IMR-90 (cell line): ENCODE measurements around the gene TCEAL5. TPM values are rescaled to one million over a fixed set of nuclear protein-coding genes. Genes with fewer than 3 reads are reported as not detected.

Experiments
- ATAC-seq: fragments of 200-7000 bp; cut with Tn5 transposase; 2 replicates; pipeline ENCODE4 v1.9.1; 2020; ENCODE audit warnings: low read depth, mild to moderate bottlenecking, moderate library complexity
- BruUV-seq: library from RNA; stranded (reverse); fragments of 400-500 nt; replicated peaks from 2 replicates; lab custom pipeline; 2021; lab: Mats Ljungman, UMichigan
- CTCF ChIA-PET: fragments of 300-600 bp; formaldehyde crosslinking; extraction: SDS; loops from one replicate; lab custom pipeline; 2021; ENCODE audit warnings: antibody characterized with exemption; lab: Yijun Ruan, JAX
- POLR2A ChIA-PET: fragments of 300-600 bp; sonication (Branson Sonifier 250); formaldehyde crosslinking; loops from one replicate; lab custom pipeline; 2022; ENCODE audit warnings: antibody characterized with exemption; ENCODE audit not compliant: unreplicated experiment; lab: Charles Lee
- DNase-seq: peaks from one replicate; pipeline ENCODE4 v3.0.0; 2013
- H2AFZ ChIP-seq: replicated peaks from 2 replicates; pipeline ENCODE3; 2013; ENCODE audit warnings: low read length, mild to moderate bottlenecking; ENCODE audit not compliant: poor library complexity
- H2AK5ac ChIP-seq: 2 replicates; pipeline ENCODE4 v1.6.1; 2013; ENCODE audit warnings: low read depth, low read length, inconsistent platforms
- H2AK9ac ChIP-seq: replicated peaks from 2 replicates; pipeline ENCODE3; 2013; ENCODE audit warnings: mild to moderate bottlenecking, low read depth, low read length, moderate library complexity; ENCODE audit not compliant: poor library complexity
- H2BK120ac ChIP-seq: 2 replicates; pipeline ENCODE4 v1.6.1; 2013; ENCODE audit warnings: low read depth, low read length, inconsistent platforms
- H2BK15ac ChIP-seq: 3 replicates; pipeline ENCODE4 v1.6.1; 2013; ENCODE audit warnings: low read depth, low read length, inconsistent platforms
- H2BK20ac ChIP-seq: 2 replicates; pipeline ENCODE4 v1.6.1; 2013; ENCODE audit warnings: low read depth, mild to moderate bottlenecking, inconsistent platforms, low read length, moderate library complexity
- H2BK5ac ChIP-seq: 2 replicates; pipeline ENCODE4 v1.6.1; 2013; ENCODE audit warnings: mild to moderate bottlenecking, low read depth, low read length, inconsistent platforms; ENCODE audit not compliant: poor library complexity, severe bottlenecking
- H3K14ac ChIP-seq: replicated peaks from 2 replicates; pipeline ENCODE4 v1.6.1; 2013; ENCODE audit warnings: low read depth, low read length, inconsistent platforms
- H3K18ac ChIP-seq: 2 replicates; pipeline ENCODE4 v1.6.1; 2013; ENCODE audit warnings: low read depth, low read length, control low read depth
- H3K23ac ChIP-seq: 2 replicates; pipeline ENCODE4 v1.6.1; 2013; ENCODE audit warnings: low read depth, low read length, inconsistent platforms
- H3K27ac ChIP-seq: 2 replicates; pipeline ENCODE4 v1.5.1; 2013; ENCODE audit warnings: mild to moderate bottlenecking, control low read depth, low read length; ENCODE audit not compliant: insufficient read depth
- H3K27me3 ChIP-seq: 2 replicates; pipeline ENCODE4 v1.6.1; 2013; ENCODE audit warnings: low read length; ENCODE audit not compliant: control insufficient read depth, insufficient read depth
- H3K36me3 ChIP-seq: 2 replicates; pipeline ENCODE4 v1.6.1; 2013; ENCODE audit warnings: low read length, mixed read lengths; ENCODE audit not compliant: control insufficient read depth, insufficient read depth
- H3K4ac ChIP-seq: 2 replicates; pipeline ENCODE4 v1.6.1; 2013; ENCODE audit warnings: low read depth, low read length, inconsistent platforms
- H3K4me1 ChIP-seq: 2 replicates; pipeline ENCODE4 v1.6.1; 2013; ENCODE audit warnings: low read length, mixed read lengths; ENCODE audit not compliant: control insufficient read depth, insufficient read depth
- H3K4me2 ChIP-seq: 2 replicates; pipeline ENCODE4 v1.6.1; 2013; ENCODE audit warnings: low read depth, mild to moderate bottlenecking, control low read depth, low read length, moderate library complexity
- H3K4me3 ChIP-seq: 2 replicates; pipeline ENCODE4 v1.5.1; 2013; ENCODE audit warnings: low read depth, mild to moderate bottlenecking, control low read depth, low read length, moderate library complexity; ENCODE audit not compliant: insufficient read depth
- H3K56ac ChIP-seq: 2 replicates; pipeline ENCODE4 v1.6.1; 2013; ENCODE audit warnings: low read length, inconsistent platforms; ENCODE audit not compliant: insufficient read depth; ENCODE audit errors: extremely low read depth
- H3K79me1 ChIP-seq, 2 experiments: 2 replicates each; pipeline ENCODE4 v1.6.1; 2013; ENCODE audit warnings: low read length in 2 of 2, inconsistent platforms in 1 of 2, low read depth in 1 of 2
- H3K9ac ChIP-seq: 2 replicates; pipeline ENCODE4 v1.6.1; 2013; ENCODE audit warnings: low read depth, low read length, control low read depth
- H3K9me1 ChIP-seq: 2 replicates; pipeline ENCODE4 v1.6.1; 2013; ENCODE audit warnings: low read length, inconsistent platforms; ENCODE audit not compliant: insufficient read depth
- H3K9me3 ChIP-seq: 2 replicates; pipeline ENCODE4 v1.6.1; 2013; ENCODE audit warnings: low read length; ENCODE audit not compliant: control insufficient read depth, insufficient read depth
- H4K20me1 ChIP-seq: 2 replicates; pipeline ENCODE4 v1.6.1; 2013; ENCODE audit warnings: low read length, inconsistent platforms; ENCODE audit not compliant: insufficient read depth
- H4K5ac ChIP-seq: 2 replicates; pipeline ENCODE4 v1.6.1; 2013; ENCODE audit warnings: mild to moderate bottlenecking, low read depth, low read length, control low read depth
- H4K8ac ChIP-seq, 2 experiments: 2 replicates each; pipeline ENCODE4 v1.6.1; 2013; ENCODE audit warnings: low read depth in 2 of 2, low read length in 2 of 2, control low read depth in 1 of 2, inconsistent platforms in 1 of 2
- H4K91ac ChIP-seq: 2 replicates; pipeline ENCODE4 v1.6.1; 2013; ENCODE audit warnings: low read depth, low read length, inconsistent platforms; ENCODE audit not compliant: insufficient read depth
- BHLHE40 ChIP-seq: fragments of 150-350 bp; IDR thresholded peaks from 2 replicates; pipeline ENCODE4 v1.6.1; 2016; ENCODE audit warnings: mild to moderate bottlenecking, low read depth, low read length
- CEBPB ChIP-seq: IDR thresholded peaks from 2 replicates; pipeline ENCODE4 v1.6.1; 2012; ENCODE audit warnings: low read depth, low read length, improper control_type of control experiment
- CHD1 ChIP-seq: IDR thresholded peaks from 2 replicates; pipeline ENCODE4 v1.6.1; 2012; ENCODE audit warnings: low read depth, low read length, improper control_type of control experiment
- FOS ChIP-seq: fragments of 150-350 bp; IDR thresholded peaks from 2 replicates; pipeline ENCODE4 v1.6.1; 2016; ENCODE audit warnings: low read depth, low read length
- MAZ ChIP-seq: IDR thresholded peaks from 2 replicates; pipeline ENCODE4 v1.6.1; 2012; ENCODE audit warnings: low read depth, mild to moderate bottlenecking, low read length, improper control_type of control experiment, moderate library complexity, borderline replicate concordance
- POLR2A ChIP-seq: IDR thresholded peaks from 2 replicates; pipeline ENCODE4 v1.6.1; 2012; ENCODE audit warnings: mild to moderate bottlenecking, low read depth, low read length
- RCOR1 ChIP-seq: IDR thresholded peaks from 2 replicates; pipeline ENCODE4 v1.6.1; 2012; ENCODE audit warnings: mild to moderate bottlenecking, low read length, improper control_type of control experiment; ENCODE audit not compliant: insufficient replicate concordance
- RFX5 ChIP-seq: IDR thresholded peaks from 2 replicates; pipeline ENCODE4 v1.8.0; 2012; ENCODE audit warnings: low read depth, mild to moderate bottlenecking, low read length, moderate library complexity
- WGBS, 2 experiments: methylation state at CpG; one replicate each; pipeline versions ENCODE4 v1.1.5 to v1.1.7; 2013; ENCODE audit warnings: missing lambda C conversion rate in 2 of 2; ENCODE audit not compliant: insufficient read length in 1 of 2; ENCODE audit errors: extremely low coverage in 2 of 2; 5-methylcytosine and 5-hydroxymethylcytosine counted together
- dilution Hi-C: fragments of 300-500 bp; cut with HindIII; formaldehyde crosslinking; loops from one replicate; pipeline ENCODE4 v1.14.3; 2018; ENCODE audit warnings: low sequenced_read_pairs; ENCODE audit not compliant: unreplicated experiment
- in situ Hi-C: fragments of 300-500 bp; cut with MboI; formaldehyde crosslinking; loops from 3 replicates; pipeline ENCODE4 v1.14.3; 2019; ENCODE audit warnings: low sequenced_read_pairs, inconsistent platforms, mixed read lengths
- intact Hi-C: fragments of 100-400 bp; cut with micrococcal nuclease; formaldehyde crosslinking; loops from 2 replicates; pipeline ENCODE4 v1.10.0; 2022
- polyA plus RNA-seq, 3 experiments: library from polyadenylated mRNA; depleted of rRNA; stranded (reverse); fragments of >200 nt; gene quantifications; 2 replicates each; pipeline ENCODE4 v1.2.3, GENCODE V29; 2012; ENCODE audit warnings: low replicate concordance in 1 of 3
- total RNA-seq: library from RNA; depleted of rRNA; stranded (reverse); fragments of >200 nt; gene quantifications from 2 replicates; pipeline ENCODE4 v1.2.3, GENCODE V29; 2012
- TF ChIP-seq, protein P1 (sequence below): fragments of 150-350 bp; IDR thresholded peaks from 2 replicates; pipeline ENCODE4 v1.6.1; 2017; ENCODE audit warnings: mild to moderate bottlenecking, antibody characterized with exemption, low read length, low read depth
- TF ChIP-seq, protein P2 (sequence below): fragments of 150-350 bp; IDR thresholded peaks from 2 replicates; pipeline ENCODE4 v1.6.1; 2016; ENCODE audit warnings: low read depth, mild to moderate bottlenecking, low read length, moderate library complexity, borderline replicate concordance

The TCEAL5 gene
- total and polyA plus RNA-seq, 2 of the 4 experiments (the other 2 are of a cell fraction): not detected

DNA sequence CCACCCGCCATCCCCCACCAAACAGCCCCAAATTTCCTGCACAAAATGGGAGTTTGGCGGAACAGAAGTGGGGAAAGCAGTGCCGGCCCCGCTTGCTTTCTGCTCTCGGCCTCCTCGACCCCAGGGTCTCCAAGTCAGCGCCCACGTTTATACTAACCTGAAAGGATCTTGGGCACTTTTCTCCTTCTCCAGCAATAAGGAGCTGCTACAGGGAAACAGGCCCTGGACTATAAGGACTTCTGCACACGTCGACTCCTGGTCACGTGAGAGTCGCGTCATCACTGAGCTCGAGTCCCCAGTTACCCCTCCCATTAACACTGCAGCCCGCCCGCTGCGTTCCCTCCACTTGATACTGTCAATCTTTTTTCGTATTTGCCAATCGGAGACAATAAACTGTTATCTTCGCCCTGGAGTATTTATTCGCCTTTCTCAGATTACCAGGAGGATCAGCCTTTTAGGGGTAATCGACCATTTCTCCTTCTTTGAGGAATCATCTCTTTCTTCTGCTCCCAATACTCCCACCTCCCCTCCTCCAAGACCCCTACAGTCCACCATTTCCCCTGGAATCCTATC lies 21.5 kb downstream of the TCEAL5 start, which contains the start of gene TCEAL8:
Gene TCEAL8 (minus strand): TSS at position 235 of the 573 bp plus-strand sequence. CDS start 1,176 bp downstream, outside the sequence.
- intact Hi-C loops (loop anchor here (1.0 kb wide), 1 partner anchor 209 kb away; no protein-coding TSS in a partner anchor), in situ Hi-C loops (no loop called here), dilution Hi-C loops (no loop called here)
- H2BK20ac ChIP-seq: peak within 1 kb of the TSS; percentile 52; the same call in 1 of the 2 replicates
- peak within 1 kb of the TSS; percentile 89 for H3K27ac ChIP-seq
- no peak within 1 kb of the TSS for H2BK15ac ChIP-seq
- DNase-seq (peak; percentile 74), ATAC-seq (peak; percentile 88)
- H2BK120ac ChIP-seq: peak within 1 kb of the TSS; percentile 11
- H3K56ac ChIP-seq: peak within 1 kb of the TSS; percentile 87
- peak within 1 kb of the TSS; percentile 91 for H3K4me2 ChIP-seq
- no peak for TF ChIP-seq FOS
- peak; percentile 27; the same call in 1 of the 2 replicates for TF ChIP-seq MAZ
- no peak for TF ChIP-seq CHD1
- no peak for TF ChIP-seq CEBPB
- no peak for TF ChIP-seq RCOR1
- TF ChIP-seq, protein P1, sequence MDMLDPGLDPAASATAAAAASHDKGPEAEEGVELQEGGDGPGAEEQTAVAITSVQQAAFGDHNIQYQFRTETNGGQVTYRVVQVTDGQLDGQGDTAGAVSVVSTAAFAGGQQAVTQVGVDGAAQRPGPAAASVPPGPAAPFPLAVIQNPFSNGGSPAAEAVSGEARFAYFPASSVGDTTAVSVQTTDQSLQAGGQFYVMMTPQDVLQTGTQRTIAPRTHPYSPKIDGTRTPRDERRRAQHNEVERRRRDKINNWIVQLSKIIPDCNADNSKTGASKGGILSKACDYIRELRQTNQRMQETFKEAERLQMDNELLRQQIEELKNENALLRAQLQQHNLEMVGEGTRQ: peak; percentile 83
- TF ChIP-seq RFX5: no peak
- TF ChIP-seq, protein P2, sequence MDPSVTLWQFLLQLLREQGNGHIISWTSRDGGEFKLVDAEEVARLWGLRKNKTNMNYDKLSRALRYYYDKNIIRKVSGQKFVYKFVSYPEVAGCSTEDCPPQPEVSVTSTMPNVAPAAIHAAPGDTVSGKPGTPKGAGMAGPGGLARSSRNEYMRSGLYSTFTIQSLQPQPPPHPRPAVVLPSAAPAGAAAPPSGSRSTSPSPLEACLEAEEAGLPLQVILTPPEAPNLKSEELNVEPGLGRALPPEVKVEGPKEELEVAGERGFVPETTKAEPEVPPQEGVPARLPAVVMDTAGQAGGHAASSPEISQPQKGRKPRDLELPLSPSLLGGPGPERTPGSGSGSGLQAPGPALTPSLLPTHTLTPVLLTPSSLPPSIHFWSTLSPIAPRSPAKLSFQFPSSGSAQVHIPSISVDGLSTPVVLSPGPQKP: no peak
- TF ChIP-seq BHLHE40: peak; percentile 63; the same call in 1 of the 2 replicates
- no peak; the same call in 1 of the 2 replicates for TF ChIP-seq POLR2A
- peak within 1 kb of the TSS; percentile 42; the same call in 1 of the 2 replicates for H3K23ac ChIP-seq
- peak within 1 kb of the TSS; percentile 63 for H3K14ac ChIP-seq
- H3K4ac ChIP-seq: peak within 1 kb of the TSS; percentile 84
- H4K91ac ChIP-seq: peak within 1 kb of the TSS; percentile 48
- BruUV-seq: no TSS peak
- H2BK5ac ChIP-seq: peak within 1 kb of the TSS; percentile 73
- POLR2A ChIA-PET: interaction anchor here (0.6 kb wide), 1 partner anchor 12 kb away, joined by 4 read pairs; no protein-coding TSS in a partner anchor
- H3K27me3 ChIP-seq: peaks cover 12% of the 10 kb centered on the region
- H3K18ac ChIP-seq: peak within 1 kb of the TSS; percentile 74
- H2AK9ac ChIP-seq: peak within 1 kb of the TSS; percentile 90
- H3K4me1 ChIP-seq: no peaks in the 10 kb centered on the region
- 31% methylated on average over 14 of the region's 22 CpGs; no CpG with 5 or more reads in 1 of the 2 experiments for WGBS, 2 experiments
- H3K9ac ChIP-seq: peak within 1 kb of the TSS; percentile 87
- H3K79me1 ChIP-seq: peaks cover 0 to 17% of the 10 kb centered on the region in 2 experiments; a peak in 3 of 4 replicates
- H3K9me3 ChIP-seq: no peaks in the 10 kb centered on the region
- peaks cover 2% of the 10 kb centered on the region; the same call in 1 of the 2 replicates for H3K36me3 ChIP-seq
- H2AK5ac ChIP-seq: peak within 1 kb of the TSS; percentile 70; the same call in 1 of the 2 replicates
- H3K4me3 ChIP-seq: peak within 1 kb of the TSS; percentile 94
- peak within 1 kb of the TSS; percentile 90 for H4K5ac ChIP-seq
- H2AFZ ChIP-seq: peak within 1 kb of the TSS; percentile 90
- H3K9me1 ChIP-seq: no peaks in the 10 kb centered on the region
- H4K20me1 ChIP-seq: peaks cover 4% of the 10 kb centered on the region; the same call in 1 of the 2 replicates
- peak within 1 kb of the TSS; percentile 80 to 91 for H4K8ac ChIP-seq
- CTCF ChIA-PET: interaction anchor here (1.6 kb wide), 1 partner anchor 13 kb away, joined by 3 read pairs; no protein-coding TSS in a partner anchor
